Activated CD8-positive, alpha-beta memory T cell treated with anti-CD3 and anti-CD28 coated beads, Interleukin-2, amount 50 U/mL, for 24 hours (primary cell): ENCODE measurements around the gene OR1A2.
"Not testable (repeated sequence)": the region's sequence is repeated elsewhere in the genome, so short reads cannot be mapped to it uniquely, and the experiment has no call there.

Source experiments
- DNase-seq: peaks from one replicate; pipeline ENCODE4 v3.0.0-alpha.2; 2020; ENCODE audit errors: extremely low read depth

OR1A2 gene, protein sequence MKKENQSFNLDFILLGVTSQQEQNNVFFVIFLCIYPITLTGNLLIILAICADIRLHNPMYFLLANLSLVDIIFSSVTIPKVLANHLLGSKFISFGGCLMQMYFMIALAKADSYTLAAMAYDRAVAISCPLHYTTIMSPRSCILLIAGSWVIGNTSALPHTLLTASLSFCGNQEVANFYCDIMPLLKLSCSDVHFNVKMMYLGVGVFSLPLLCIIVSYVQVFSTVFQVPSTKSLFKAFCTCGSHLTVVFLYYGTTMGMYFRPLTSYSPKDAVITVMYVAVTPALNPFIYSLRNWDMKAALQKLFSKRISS

DNA sequence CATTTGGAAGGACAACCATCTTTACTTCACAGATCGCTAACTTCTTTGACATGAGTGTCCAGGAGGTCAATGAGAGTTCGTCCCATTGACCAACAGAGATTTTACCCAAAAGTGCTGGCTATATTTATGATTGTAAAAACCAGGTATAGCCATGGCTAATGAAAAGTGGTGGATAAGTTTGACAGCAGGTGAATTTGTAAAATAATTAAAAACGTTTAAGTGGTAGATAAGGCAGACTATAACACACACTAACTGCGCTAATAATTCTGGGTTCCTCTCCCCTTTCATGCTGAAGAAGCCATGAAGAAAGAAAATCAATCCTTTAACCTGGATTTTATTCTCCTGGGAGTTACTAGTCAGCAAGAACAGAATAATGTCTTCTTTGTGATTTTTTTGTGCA lies at the start of gene OR1A2:
OR1A2 (plus strand) TSS at position 301 of the 400 bp plus-strand sequence; CDS start at position 301, 0 bp downstream.
- no peak for DNase-seq

DNA sequence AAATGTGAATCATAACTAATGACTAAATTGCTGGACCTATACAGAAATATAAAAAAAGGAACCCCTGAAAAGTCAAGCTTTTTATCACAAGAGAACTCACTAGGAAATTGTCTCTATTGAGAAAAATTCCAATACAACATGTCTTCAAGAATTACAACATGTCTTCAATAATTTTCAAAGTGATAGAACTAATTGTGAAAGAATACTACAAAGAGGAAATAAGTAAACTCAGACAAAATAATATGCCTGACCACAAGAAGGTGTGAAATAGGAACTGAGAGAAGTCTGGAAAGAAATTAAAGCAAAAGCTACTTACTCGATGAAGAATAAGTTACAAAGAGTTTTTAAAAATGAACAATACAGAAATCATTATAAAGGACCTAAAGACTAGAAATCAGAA lies 40.1 kb upstream of the OR1A2 start:
- no peak for DNase-seq

DNA sequence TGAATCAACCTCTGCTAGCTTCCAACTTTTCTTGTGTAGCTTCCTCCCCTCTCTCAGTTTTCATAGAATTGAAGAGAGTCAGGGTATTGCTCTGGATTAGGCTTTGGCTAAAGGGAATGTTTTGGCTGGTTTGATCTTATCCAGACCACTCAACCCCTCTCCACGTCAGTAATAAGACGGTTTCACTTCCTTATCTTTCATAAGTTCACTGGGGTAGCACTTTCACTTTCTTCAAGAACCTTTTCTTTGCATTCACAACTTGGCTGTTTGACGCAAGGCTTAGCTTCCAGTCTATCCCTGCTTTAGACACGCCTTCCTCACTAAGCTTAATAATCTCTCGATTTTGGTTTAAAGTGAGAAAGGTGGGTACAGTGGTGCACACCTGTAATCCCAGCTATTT lies 29.7 kb upstream of the OR1A2 start:
- DNase-seq: no peak

- no peak for DNase-seq
Measured at GRCh38 chr17:3189961-3190360, 7.4 kb upstream of the OR1A2 start.

DNA sequence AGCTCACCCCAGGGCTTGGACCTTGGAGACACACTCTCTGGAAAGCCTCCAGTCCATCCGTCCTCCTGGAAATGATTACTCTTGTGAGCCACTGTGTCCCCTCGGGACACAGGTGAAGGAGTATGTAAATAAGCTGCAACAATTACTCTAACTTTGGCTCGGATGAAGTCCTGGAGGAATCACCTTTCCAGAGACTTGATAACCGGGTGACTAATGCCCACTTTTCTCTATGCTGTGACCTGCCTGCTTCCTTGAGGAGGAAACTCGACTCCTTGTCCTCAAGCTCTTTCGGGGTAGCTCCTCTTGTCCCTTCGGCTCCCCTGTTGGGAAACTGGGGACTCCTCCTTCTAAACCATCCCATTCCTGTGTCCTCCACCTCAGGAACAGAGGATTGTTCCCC lies 10.0 kb downstream of the OR1A2 start, which contains the start of gene OR1A1:
OR1A1 (plus strand) TSS at position 301 of the 400 bp plus-strand sequence. CDS start 7,954 bp downstream, outside the sequence.
- DNase-seq: no peak

DNA sequence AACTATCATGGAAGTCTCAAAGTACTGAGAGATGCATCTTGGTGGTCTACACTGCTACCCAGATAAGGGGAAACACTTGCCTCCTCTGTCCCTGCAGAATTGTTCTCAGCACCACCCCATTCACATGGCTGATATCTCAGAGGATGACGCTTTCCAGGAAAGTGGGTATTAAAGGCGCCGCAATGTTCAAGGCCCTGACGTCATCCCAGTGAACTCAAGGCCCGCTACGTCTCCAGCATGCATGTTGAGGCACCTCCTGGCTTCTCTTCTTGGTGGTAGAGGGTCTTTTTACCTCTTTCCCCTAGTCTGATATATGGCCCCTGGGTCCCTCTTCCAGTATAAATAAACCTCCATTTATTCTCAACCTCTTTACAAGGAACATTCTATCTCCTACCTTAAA lies 11.2 kb downstream of the OR1A2 start:
- no peak for DNase-seq

DNA sequence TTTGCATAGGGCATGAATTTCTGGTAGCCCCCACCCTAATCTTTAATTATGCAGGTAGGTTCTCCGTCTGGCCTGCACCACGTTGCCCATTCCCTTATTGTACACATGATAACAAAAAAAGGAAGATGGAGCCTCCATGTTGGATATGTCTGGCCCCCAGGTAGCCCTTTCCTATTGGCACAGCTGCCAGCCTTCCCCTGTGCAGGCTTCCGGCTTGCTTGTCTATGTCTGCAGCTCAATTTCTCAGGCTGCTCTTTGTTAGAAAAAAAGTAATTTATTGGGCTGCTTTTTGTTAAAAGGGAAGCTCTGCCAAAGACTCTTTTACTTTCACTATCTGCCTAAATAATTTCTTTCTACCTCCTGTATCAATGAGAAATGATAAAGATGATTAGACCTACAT lies 15.7 kb downstream of the OR1A2 start:
- DNase-seq: no peak

GRCh38 chr17:3213587-3213986 lies 16.3 kb downstream of the OR1A2 start:
- DNase-seq: no peak

DNA sequence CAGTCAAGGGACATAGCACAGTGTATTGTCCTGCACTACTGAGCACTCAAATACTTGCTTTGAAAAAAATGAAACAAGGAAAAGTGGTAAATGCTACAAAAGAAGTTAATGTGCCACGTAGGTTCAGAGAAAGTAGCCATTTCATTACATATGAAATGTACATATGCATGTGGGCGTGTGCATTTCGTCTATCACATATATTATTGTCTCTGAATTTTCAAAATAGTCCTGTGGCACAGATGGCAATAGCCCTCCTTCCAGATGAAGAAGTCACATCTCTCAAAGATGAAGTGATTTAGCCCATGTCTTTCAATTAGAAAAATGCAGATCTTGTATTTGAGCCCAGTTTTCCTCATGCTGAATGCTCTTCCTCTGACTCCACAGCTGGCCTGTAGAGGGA lies 22.7 kb downstream of the OR1A2 start:
- not testable (repeated sequence) for DNase-seq

- no peak for DNase-seq
Measured at GRCh38 chr17:3221850-3222249, 24.5 kb downstream of the OR1A2 start.

DNA sequence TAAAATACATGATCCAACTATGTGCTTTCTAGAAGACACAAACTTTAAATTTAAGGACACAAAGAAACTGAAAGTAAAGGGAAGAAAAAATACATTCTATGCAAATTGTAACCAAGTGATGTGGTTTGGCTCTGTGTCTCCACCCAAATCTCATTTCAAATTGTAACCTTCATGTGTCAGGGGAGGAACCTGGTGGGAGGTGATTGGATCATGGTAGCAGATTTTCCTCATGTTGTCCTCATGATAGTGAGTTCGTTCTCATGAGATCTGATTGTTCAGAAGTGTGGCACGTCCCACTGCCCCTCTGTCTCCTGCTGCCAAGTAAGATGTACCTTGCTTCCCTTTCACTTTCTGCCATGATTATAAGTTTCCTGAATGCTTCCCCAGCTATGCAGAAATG lies 25.2 kb downstream of the OR1A2 start:
- DNase-seq: no peak

GRCh38 chr17:3224721-3225352 lies 27.5 kb downstream of the OR1A2 start:
- not testable (repeated sequence) for DNase-seq

DNA sequence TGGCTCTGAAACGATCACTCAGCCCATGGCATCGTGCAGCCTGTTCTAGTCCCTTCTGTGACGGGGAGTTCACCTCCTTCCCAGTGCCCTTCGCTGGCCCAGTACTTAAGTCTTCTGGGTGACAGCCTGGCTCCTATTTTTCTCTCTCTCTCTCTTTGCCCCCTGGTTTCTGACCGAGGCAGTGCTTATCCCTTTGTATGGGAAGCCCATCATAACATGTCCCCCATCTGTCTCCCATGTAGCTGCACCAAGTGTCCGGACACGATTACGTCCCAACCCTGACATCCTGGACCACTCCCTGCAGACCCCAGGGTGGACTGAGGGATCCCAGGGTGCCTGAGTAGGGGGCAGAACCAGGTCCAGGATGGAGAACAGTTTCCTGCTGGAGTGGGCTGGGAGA lies 35.0 kb downstream of the OR1A2 start:
- not testable (repeated sequence) for DNase-seq

- DNase-seq: not testable (repeated sequence)
Measured at GRCh38 chr17:3238685-3239084, 41.4 kb downstream of the OR1A2 start.

DNA sequence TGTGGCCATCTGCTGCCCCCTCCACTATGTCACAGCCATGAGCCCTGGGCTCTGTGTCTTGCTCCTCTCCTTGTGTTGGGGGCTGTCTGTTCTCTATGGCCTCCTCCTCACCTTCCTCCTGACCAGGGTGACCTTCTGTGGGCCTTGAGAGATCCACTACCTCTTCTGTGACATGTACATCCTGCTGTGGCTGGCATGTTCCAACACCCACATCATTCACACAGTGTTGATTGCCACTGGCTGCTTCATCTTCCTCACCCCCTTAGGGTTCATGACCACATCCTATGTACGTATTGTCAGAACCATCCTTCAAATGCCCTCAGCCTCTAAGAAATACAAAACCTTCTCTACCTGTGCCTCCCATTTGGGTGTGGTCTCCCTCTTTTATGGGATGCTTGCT lies 43.7 kb downstream of the OR1A2 start:
- DNase-seq: not testable (repeated sequence)

- not testable (repeated sequence) for DNase-seq
Measured at GRCh38 chr17:3244841-3245240, 47.5 kb downstream of the OR1A2 start.
